ENCODE measurements around the gene PRR5L.

DNA sequence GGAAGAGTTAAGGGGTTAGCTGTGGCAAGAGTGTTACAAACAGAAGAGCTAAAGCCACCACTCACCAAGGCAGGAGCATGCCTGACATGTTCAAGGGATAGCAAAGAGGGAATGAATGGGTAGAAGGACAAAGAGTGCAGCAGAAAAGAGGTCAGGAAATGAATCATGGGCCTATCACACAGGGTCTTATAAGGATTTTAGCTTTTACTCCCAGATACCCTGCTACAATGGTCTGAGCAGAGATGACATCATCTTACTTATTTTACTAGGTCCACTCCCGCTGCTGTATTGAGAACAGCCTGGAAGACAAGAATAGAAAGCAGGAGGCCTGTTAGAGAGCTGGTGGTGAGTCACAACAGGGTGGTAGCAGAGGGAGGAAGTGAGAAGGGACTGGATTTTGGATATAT is 204.2 kb downstream of the PRR5L start:
- TF ChIP-seq CTCF (IDR thresholded peaks at IDR 0.05) (no peak), POLR2A (IDR thresholded peaks at IDR 0.05) (no peak), POLR2AphosphoS5 (IDR thresholded peaks at IDR 0.05) (no peak)
